ENCODE measurements around the gene DDA1.

- TF ChIP-seq CTCF (conservative IDR thresholded peaks at IDR 0.05 in 1 of 2, IDR thresholded peaks at IDR 0.05 in 1 of 2; ENCODE audit: extremely low read depth in 1 of 2, insufficient read depth in 1 of 2, low read depth in 1 of 2, low read length in 2 of 2) (no peak), EZH2 (IDR thresholded peaks at IDR 0.05; ENCODE audit: borderline replicate concordance, low read length) (no peak)
These were observed 23.6 kb downstream of the DDA1 start for GRCh38 chr19:17332677-17333581.
